AG04449 (cell line): Measurements from ENCODE around the gene GBA3.

Experiments
- CTCF ChIA-PET: fragments of 350-600 bp; formaldehyde crosslinking; extraction: SDS; loops from one replicate; lab custom pipeline; 2021; ENCODE audit warnings: antibody characterized with exemption; lab: Yijun Ruan, JAX
- POLR2A ChIA-PET: fragments of 400-600, 350-600 bp; formaldehyde crosslinking; extraction: SDS; loops from one replicate; lab custom pipeline; 2020; ENCODE audit warnings: antibody characterized with exemption, inconsistent platforms; lab: Yijun Ruan, JAX
- DNase-seq: peaks from one replicate; pipeline ENCODE4 v3.0.0-alpha.2; 2010; ENCODE audit warnings: low read depth, low spot score
- H3K4me3 ChIP-seq: 2 replicates; pipeline ENCODE4 v1.5.1; 2011; ENCODE audit warnings: low read depth, mild to moderate bottlenecking, control low read depth, low read length
- CTCF ChIP-seq: IDR thresholded peaks from one replicate; pipeline ENCODE4 v1.5.1; 2011; ENCODE audit warnings: mild to moderate bottlenecking, moderate library complexity, low read length, control low read depth, inconsistent platforms; ENCODE audit not compliant: insufficient read depth; ENCODE audit errors: missing control alignments

Gene GBA3

GRCh38 chr4:22739968-22740367 lies 47.2 kb downstream of the GBA3 start:
- ChIA-PET CTCF (no interaction called here), POLR2A (no interaction called here)
- H3K4me3 ChIP-seq, result no peak overlapping the region
- no peak for DNase-seq
- TF ChIP-seq CTCF, result no peak

GRCh38 chr4:22741744-22742143 lies 49.0 kb downstream of the GBA3 start:
- H3K4me3 ChIP-seq, result no peak overlapping the region
- ChIA-PET POLR2A (no interaction called here), CTCF (no interaction called here)
- no peak for DNase-seq
- no peak for TF ChIP-seq CTCF

- ChIA-PET POLR2A (no interaction called here), CTCF (no interaction called here)
- DNase-seq, result no peak
Observed at GRCh38 chr4:22743290-22743689, 50.6 kb downstream of the GBA3 start.

GRCh38 chr4:22744478-22745062 lies 51.8 kb downstream of the GBA3 start:
- no peak overlapping the region for H3K4me3 ChIP-seq
- no peak for TF ChIP-seq CTCF
- DNase-seq, result no peak
- ChIA-PET POLR2A (no interaction called here), CTCF (no interaction called here)

More at GRCh38 chr4:22743290-22743689, 50.6 kb downstream of the GBA3 start:
- H3K4me3 ChIP-seq, result no peak overlapping the region
- no peak for TF ChIP-seq CTCF

GRCh38 chr4:22745234-22745633 lies 52.5 kb downstream of the GBA3 start:
- ChIA-PET CTCF (no interaction called here), POLR2A (no interaction called here)
- TF ChIP-seq CTCF, result no peak
- H3K4me3 ChIP-seq, result no peak overlapping the region
- DNase-seq, result no peak

- ChIA-PET CTCF (no interaction called here), POLR2A (no interaction called here)
- no peak for TF ChIP-seq CTCF
- no peak overlapping the region for H3K4me3 ChIP-seq
- no peak for DNase-seq
Observed at GRCh38 chr4:22754116-22754515, 61.4 kb downstream of the GBA3 start.
